ENCODE results near the gene CSF2RB.

CSF2RB gene

GRCh38 chr22:36913427-36914389, at the start of gene CSF2RB:
CSF2RB (plus strand) TSS chr22:36913628; CDS start chr22:36922208, 8,580 bp downstream.
- no peak for DNase-seq (ENCODE audit: low spot score)

- DNase-seq (ENCODE audit: low spot score), result no peak
Observed at GRCh38 chr22:36863979-36864378, 49.4 kb upstream of the CSF2RB start.

GRCh38 chr22:36864454-36865215, 48.8 kb upstream of the CSF2RB start:
- no peak for DNase-seq (ENCODE audit: low spot score)

GRCh38 chr22:36865346-36865745, 48.1 kb upstream of the CSF2RB start:
- DNase-seq (ENCODE audit: low spot score), result no peak

GRCh38 chr22:36867695-36868094, 45.7 kb upstream of the CSF2RB start:
- DNase-seq (ENCODE audit: low spot score), result no peak

GRCh38 chr22:36868546-36869181, 44.8 kb upstream of the CSF2RB start:
- DNase-seq (ENCODE audit: low spot score), result no peak

GRCh38 chr22:36870250-36870649, 43.2 kb upstream of the CSF2RB start:
- peak; percentile 42 for DNase-seq (ENCODE audit: low spot score)

GRCh38 chr22:36871669-36872081, 41.8 kb upstream of the CSF2RB start:
- DNase-seq (ENCODE audit: low spot score), result no peak

- no peak for DNase-seq (ENCODE audit: low spot score)
Observed at GRCh38 chr22:36872084-36872483, 41.3 kb upstream of the CSF2RB start.

GRCh38 chr22:36872866-36873498, 40.4 kb upstream of the CSF2RB start:
- no peak for DNase-seq (ENCODE audit: low spot score)

GRCh38 chr22:36873614-36874308, 39.7 kb upstream of the CSF2RB start:
- peak; percentile 73 for DNase-seq (ENCODE audit: low spot score)

- no peak for DNase-seq (ENCODE audit: low spot score)
Observed at GRCh38 chr22:36874309-36874696, 39.1 kb upstream of the CSF2RB start.

- DNase-seq (ENCODE audit: low spot score), result no peak
Observed at GRCh38 chr22:36874736-36875135, 38.7 kb upstream of the CSF2RB start.

- DNase-seq (ENCODE audit: low spot score), result no peak
Observed at GRCh38 chr22:36875741-36876140, 37.7 kb upstream of the CSF2RB start.

- no peak for DNase-seq (ENCODE audit: low spot score)
Observed at GRCh38 chr22:36879775-36880174, 33.7 kb upstream of the CSF2RB start.

GRCh38 chr22:36881504-36882245, 31.8 kb upstream of the CSF2RB start:
- no peak for DNase-seq (ENCODE audit: low spot score)

- no peak for DNase-seq (ENCODE audit: low spot score)
Observed at GRCh38 chr22:36884349-36885158, 28.9 kb upstream of the CSF2RB start.

GRCh38 chr22:36885474-36885873, 28.0 kb upstream of the CSF2RB start:
- DNase-seq (ENCODE audit: low spot score), result no peak

- DNase-seq (ENCODE audit: low spot score), result no peak
Observed at GRCh38 chr22:36886016-36886415, 27.4 kb upstream of the CSF2RB start.

- no peak for DNase-seq (ENCODE audit: low spot score)
Observed at GRCh38 chr22:36887162-36887561, 26.3 kb upstream of the CSF2RB start.
